H1 (cell line): Measurements from ENCODE around the gene ZAP70.
"Not testable (repeated sequence)": the region's sequence is repeated elsewhere in the genome, so short reads cannot be mapped to it uniquely, and the experiment has no call there.

Experiments used
- CBX5 ChIP-seq: fragments of 300-800, 300-1000 bp; sonication (generic); IDR thresholded peaks from 2 replicates; pipeline ENCODE4 v1.7.1; 2016; ENCODE audit warnings: antibody characterized with exemption, low read length, low read depth
- CREB1 ChIP-seq: IDR thresholded peaks from 2 replicates; pipeline ENCODE4 v1.6.1; 2012; ENCODE audit warnings: inconsistent platforms
- CTCF ChIP-seq, 3 experiments: IDR thresholded peaks; 1 replicate in 2 of 3; 2 replicates in 1 of 3; pipeline versions ENCODE4 v1.5.1 to v1.6.1; 2011; ENCODE audit warnings: low read length in 3 of 3, mild to moderate bottlenecking in 3 of 3, inconsistent platforms in 2 of 3, low read depth in 1 of 3, moderate library complexity in 1 of 3; ENCODE audit not compliant: insufficient read depth in 1 of 3; ENCODE audit errors: control extremely low read depth in 1 of 3
- EZH2 ChIP-seq: fragments of 200-600 bp; sonication (generic); IDR thresholded peaks from 2 replicates; pipeline ENCODE4 v1.7.1; 2012; ENCODE audit warnings: low read depth, mild to moderate bottlenecking, moderate library complexity, low read length, inconsistent platforms; ENCODE audit not compliant: severe bottlenecking
- JUND ChIP-seq: IDR thresholded peaks from 2 replicates; pipeline ENCODE4 v1.6.1; 2011; ENCODE audit warnings: mild to moderate bottlenecking, improper control_type of control experiment, low read length
- RAD21 ChIP-seq, 2 experiments: IDR thresholded peaks in 1 of 2; conservative IDR thresholded peaks in 1 of 2; 2 replicates each; pipeline ENCODE4 v1.6.1; 2011; ENCODE audit warnings: low read depth in 2 of 2, low read length in 2 of 2, improper control_type of control experiment in 1 of 2, inconsistent platforms in 1 of 2, mild to moderate bottlenecking in 1 of 2, moderate library complexity in 1 of 2
- RNF2 ChIP-seq: fragments of 200-900, 300-1000 bp; sonication (generic); IDR thresholded peaks from 2 replicates; pipeline ENCODE4 v1.7.1; 2016; ENCODE audit warnings: borderline replicate concordance, low read depth, mild to moderate bottlenecking, antibody characterized with exemption, low read length; ENCODE audit not compliant: poor library complexity, severe bottlenecking; ENCODE audit errors: missing control alignments
- SP2 ChIP-seq: IDR thresholded peaks from 2 replicates; pipeline ENCODE4 v1.6.1; 2012; ENCODE audit warnings: mild to moderate bottlenecking, low read length, inconsistent platforms
- TAF1 ChIP-seq: IDR thresholded peaks from 2 replicates; pipeline ENCODE4 v1.6.1; 2011; ENCODE audit warnings: mild to moderate bottlenecking, low read depth, low read length
- ZNF274 ChIP-seq: IDR thresholded peaks from 2 replicates; pipeline ENCODE4 v1.7.0; 2012; ENCODE audit warnings: low read length, borderline replicate concordance; ENCODE audit errors: extremely low read depth

- not testable (repeated sequence) for TF ChIP-seq TAF1; CTCF (IDR thresholded peaks at IDR 0.05; ENCODE audit: control extremely low read depth in 1 of 3, insufficient read depth in 1 of 3, low read depth in 1 of 3, low read length in 3 of 3); EZH2; CREB1; RNF2; RAD21 (IDR thresholded peaks at IDR 0.05 in 1 of 2, conservative IDR thresholded peaks at IDR 0.05 in 1 of 2; ENCODE audit: low read depth in 2 of 2, low read length in 2 of 2); JUND; SP2; ZNF274; CBX5
Measured at GRCh38 chr2:97687235-97687634, 26.1 kb upstream of the ZAP70 start.
